AG20443 (cell line): ENCODE measurements around the gene MRPS27.
"Not testable (repeated sequence)": the region's sequence is repeated elsewhere in the genome, so short reads cannot be mapped to it uniquely, and the experiment has no call there.

ENCODE experiments used
- DNase-seq: peaks from one replicate; pipeline ENCODE4 v3.0.0; 2012; ENCODE audit warnings: low spot score, mixed read lengths

The MRPS27 gene

GRCh38 chr5:72202331-72202825 lies 117.7 kb downstream of the MRPS27 start:
- no peak for DNase-seq

GRCh38 chr5:72199681-72200080 lies 120.4 kb downstream of the MRPS27 start:
- no peak for DNase-seq

DNA sequence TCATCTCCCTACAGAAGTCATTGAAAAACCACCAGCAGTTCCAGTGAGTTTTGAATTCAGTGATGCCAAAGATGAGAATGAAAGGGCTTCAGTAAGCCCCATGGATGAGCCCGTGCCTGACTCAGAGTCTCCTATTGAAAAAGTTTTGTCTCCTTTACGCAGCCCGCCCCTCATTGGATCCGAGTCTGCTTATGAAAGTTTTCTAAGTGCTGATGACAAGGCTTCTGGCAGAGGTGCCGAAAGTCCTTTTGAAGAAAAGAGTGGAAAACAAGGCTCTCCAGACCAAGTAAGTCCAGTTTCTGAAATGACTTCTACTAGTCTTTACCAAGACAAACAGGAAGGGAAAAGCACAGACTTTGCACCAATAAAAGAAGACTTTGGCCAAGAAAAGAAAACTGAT lies 122.6 kb downstream of the MRPS27 start:
- DNase-seq = no peak

- DNase-seq = no peak
Observed at GRCh38 chr5:72195581-72195980, 124.5 kb downstream of the MRPS27 start.

- no peak for DNase-seq
Observed at GRCh38 chr5:72194846-72195245, 125.2 kb downstream of the MRPS27 start.

- DNase-seq = peak; percentile 12
Observed at GRCh38 chr5:72191404-72191803, 128.6 kb downstream of the MRPS27 start.

- DNase-seq = no peak
Observed at GRCh38 chr5:72189146-72189545, 130.9 kb downstream of the MRPS27 start.

- DNase-seq = no peak
Observed at GRCh38 chr5:72188166-72188565, 131.9 kb downstream of the MRPS27 start.

DNA sequence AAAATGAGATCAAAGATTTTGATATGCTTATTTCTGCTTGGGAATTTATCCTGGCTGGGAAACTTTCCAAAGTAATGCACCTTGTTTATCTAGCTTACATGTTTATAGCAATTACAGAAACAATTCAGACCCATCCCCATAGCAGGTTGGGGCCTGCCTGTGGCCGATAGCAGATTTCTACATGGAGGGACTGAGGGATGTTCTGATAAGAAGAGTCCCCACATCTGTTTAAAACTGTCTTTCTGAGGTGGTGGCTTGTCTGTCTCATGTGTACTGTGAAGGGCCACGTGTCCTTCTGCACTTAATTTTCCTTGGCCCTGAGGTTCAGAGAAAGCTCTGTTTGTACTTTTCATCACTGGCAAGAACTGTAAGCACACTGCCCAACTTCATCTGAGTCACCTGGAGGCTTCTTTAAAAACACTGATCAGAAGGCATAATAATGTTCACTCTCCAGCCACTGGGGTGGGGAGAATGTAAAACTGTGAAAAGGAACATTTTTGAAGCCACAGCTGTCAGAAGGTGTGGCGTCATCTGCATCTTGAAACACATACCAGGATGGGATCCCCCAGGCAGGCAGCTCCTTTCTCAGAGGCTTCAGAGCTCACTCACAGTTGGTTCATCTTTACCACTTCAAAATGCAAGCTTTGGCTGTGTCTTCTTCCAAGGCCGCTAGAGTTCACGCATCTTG lies 132.5 kb downstream of the MRPS27 start:
- no peak for DNase-seq

- peak; percentile 52 for DNase-seq
Observed at GRCh38 chr5:72185496-72186329, 134.3 kb downstream of the MRPS27 start.

GRCh38 chr5:72184408-72184807 lies 135.6 kb downstream of the MRPS27 start:
- DNase-seq = no peak

DNA sequence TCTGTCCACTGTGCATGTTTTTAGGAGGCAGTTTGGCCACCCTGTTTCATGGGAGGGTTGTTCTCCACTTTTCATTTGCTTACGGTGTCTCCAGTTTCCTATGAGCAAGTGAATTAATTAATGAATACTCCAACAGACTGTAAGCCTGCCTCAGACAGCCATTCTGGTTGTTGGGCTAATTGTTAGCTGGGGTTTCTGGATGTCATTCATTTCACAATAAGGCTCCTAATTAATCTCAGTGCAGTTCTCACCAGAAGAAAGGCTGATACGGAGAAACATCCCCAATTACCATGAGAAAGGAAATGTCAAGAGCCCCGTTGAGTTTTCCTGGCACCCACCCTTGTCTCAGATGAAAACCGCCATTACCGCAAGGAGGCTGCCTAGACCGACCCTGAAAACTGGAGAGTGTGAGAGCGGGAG lies 136.9 kb downstream of the MRPS27 start:
- DNase-seq = no peak

- DNase-seq = no peak
Observed at GRCh38 chr5:72182686-72183085, 137.4 kb downstream of the MRPS27 start.

DNA sequence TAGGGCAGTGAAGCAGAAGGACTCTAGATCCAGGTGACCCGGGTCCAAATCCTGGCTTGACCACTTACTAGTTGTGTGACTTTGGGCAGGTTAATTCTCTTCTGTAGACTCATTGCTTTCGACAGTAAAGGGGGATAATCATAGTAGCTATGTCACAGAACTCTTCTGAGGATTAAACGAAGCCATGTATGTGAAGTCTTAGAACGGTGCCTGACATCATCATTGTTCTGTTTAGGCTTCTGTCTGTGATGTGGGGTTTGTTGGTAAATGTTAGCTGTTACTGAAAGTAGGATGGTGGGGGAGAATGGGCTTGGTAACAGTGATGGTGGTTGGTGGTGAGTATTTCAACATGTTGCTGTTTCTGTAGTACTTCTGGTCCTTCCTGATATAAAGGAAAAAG lies 139.1 kb downstream of the MRPS27 start:
- DNase-seq = no peak

DNA sequence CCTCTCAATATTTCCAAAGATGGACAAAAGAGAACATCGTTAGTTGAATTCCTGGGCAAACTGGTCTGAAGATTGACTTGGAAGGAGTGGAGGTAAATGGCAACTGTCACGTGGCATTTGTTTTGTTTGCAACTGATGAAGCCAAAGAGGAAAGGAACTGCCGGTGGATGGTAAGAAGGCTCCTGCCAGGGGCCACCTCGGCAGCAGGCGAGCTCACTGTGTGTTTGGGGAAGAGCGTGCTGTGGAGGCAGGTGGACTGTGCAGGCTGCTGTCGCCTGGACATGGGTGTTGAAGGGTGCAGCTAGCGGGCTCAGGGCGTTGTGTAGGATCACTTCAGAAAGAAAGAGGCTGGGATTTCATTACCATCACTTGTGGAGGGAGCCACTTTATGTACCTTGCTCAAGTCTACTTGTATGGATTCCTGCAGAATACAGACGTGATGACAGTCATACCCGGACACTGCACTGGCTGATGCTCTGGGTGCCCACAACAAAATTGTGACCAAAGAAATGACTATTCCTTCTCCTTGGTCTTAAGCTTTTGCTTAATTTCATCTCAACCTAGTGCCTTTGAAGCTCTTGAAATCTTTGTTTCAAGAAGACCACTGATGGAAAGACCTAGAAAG lies 140.1 kb downstream of the MRPS27 start:
- DNase-seq = peak; percentile 18

DNA sequence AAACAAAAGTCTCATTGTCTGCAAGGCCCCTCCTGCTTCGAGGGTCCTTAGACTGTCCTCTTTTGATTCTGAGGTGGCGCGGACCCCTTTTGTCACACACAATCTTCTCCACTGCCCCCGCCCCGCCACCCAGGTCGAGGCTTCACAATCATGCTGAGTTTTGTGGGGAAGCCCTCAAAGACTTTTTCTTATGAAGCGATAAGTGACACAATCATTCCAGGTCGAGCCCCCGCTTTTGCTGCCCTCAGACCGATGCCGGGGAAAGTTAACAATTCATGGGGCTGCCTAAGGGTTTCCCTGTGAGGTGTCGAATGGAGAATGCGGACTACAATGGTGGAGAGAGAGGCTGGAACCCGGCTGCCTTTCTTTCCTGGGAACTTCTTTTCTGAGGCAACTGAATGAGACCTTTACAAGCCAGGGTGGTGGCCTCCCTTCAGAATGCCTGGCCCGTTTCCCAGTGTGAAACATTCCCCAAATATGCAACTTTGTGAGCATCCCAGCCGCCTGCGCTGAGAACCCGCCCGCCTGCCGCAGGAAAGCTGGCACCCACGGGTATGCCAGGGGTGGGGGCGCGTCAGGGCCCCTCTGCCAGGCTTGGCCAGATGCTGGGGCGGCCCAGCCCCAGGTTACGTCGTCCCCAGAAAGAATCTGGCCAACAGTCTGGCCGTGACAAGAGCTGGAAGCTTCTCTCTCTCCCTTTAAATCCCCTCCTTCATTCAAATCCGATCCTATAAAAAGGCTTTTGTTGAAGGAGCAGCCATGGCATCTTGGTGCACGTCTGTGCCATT lies 140.8 kb downstream of the MRPS27 start:
- peak; percentile 93 for DNase-seq

DNA sequence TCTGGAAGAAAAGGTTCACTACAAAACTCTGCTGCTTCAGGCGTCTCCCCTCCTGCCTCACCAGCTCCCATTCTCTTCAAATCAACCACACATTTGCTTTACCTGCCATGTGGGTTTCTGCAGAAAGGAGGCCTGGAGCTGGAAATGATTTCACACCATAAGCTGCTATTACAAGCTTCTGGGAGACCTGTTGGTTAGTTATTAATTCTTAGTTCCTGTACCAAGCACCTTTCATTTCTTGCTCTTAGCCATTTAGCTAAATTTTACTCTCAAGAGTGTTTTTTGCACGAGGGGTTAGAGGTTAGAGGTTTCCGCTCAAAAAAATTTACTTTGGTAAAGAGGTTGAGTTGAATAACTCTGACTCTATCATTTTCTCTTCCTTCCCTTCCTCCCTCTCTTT lies 142.5 kb downstream of the MRPS27 start:
- no peak for DNase-seq

GRCh38 chr5:72172786-72173185 lies 147.3 kb downstream of the MRPS27 start:
- DNase-seq = no peak

DNA sequence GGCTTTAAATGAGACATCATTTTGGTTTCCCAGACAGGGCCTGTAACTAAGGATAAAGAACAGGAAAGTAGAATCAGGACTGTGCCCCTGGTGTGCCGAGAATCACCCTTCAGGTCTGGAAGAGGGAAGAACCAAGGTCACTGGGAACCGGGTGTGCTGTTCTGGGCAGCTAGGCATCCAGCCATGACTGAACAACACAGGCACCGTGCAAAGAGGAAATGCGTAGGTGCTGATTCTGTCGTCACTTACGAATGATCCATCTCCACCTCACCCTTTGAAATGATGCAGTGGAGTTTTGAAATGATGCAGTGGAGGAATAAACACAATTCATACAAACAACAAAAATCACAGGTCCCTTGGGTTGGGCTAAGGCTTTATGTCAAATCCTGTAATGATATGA lies 148.4 kb downstream of the MRPS27 start:
- DNase-seq = no peak

- DNase-seq = not testable (repeated sequence)
Observed at GRCh38 chr5:72171181-72171580, 148.9 kb downstream of the MRPS27 start.

GRCh38 chr5:72170101-72170500 lies 149.9 kb downstream of the MRPS27 start:
- no peak for DNase-seq
